Measurements from ENCODE around the gene APOBEC3H.

Gene APOBEC3H

GRCh38 chr22:39081598-39081997 lies 15.4 kb upstream of the APOBEC3H start:
- no peak for DNase-seq

- DNase-seq, result no peak
Observed at GRCh38 chr22:39083212-39084165, 13.6 kb upstream of the APOBEC3H start.

- no peak for DNase-seq
Observed at GRCh38 chr22:39084666-39085065, 12.4 kb upstream of the APOBEC3H start.

GRCh38 chr22:39087098-39087497 lies 9.9 kb upstream of the APOBEC3H start:
- DNase-seq, result no peak

GRCh38 chr22:39087881-39088684 lies 9.0 kb upstream of the APOBEC3H start:
- DNase-seq, result no peak

- no peak for DNase-seq
Observed at GRCh38 chr22:39088685-39089032, 8.4 kb upstream of the APOBEC3H start.

GRCh38 chr22:39089928-39090327 lies 7.1 kb upstream of the APOBEC3H start:
- DNase-seq, result no peak

GRCh38 chr22:39090426-39091064 lies 6.5 kb upstream of the APOBEC3H start:
- peak; percentile 81 for DNase-seq

- peak; percentile 24 for DNase-seq
Observed at GRCh38 chr22:39091126-39092081, 5.6 kb upstream of the APOBEC3H start.

- DNase-seq, result no peak
Observed at GRCh38 chr22:39092111-39092862, 4.8 kb upstream of the APOBEC3H start.

GRCh38 chr22:39094717-39095389 lies 2.2 kb upstream of the APOBEC3H start:
- peak; percentile 30 for DNase-seq

- DNase-seq, result no peak
Observed at GRCh38 chr22:39095971-39096370, 1.1 kb upstream of the APOBEC3H start.

- DNase-seq, result no peak
Observed at GRCh38 chr22:39098026-39098425, 982 bp downstream of the APOBEC3H start.

GRCh38 chr22:39098576-39098975 lies 1.5 kb downstream of the APOBEC3H start:
- DNase-seq, result no peak

GRCh38 chr22:39101226-39101625 lies 4.2 kb downstream of the APOBEC3H start:
- DNase-seq, result no peak

- DNase-seq, result no peak
Observed at GRCh38 chr22:39103431-39103830, 6.4 kb downstream of the APOBEC3H start.

GRCh38 chr22:39106326-39106725 lies 9.3 kb downstream of the APOBEC3H start:
- DNase-seq, result no peak

GRCh38 chr22:39108487-39108886 lies 11.4 kb downstream of the APOBEC3H start:
- DNase-seq, result no peak

GRCh38 chr22:39109361-39109760 lies 12.3 kb downstream of the APOBEC3H start:
- no peak for DNase-seq

- no peak for DNase-seq
Observed at GRCh38 chr22:39110631-39111561, 13.9 kb downstream of the APOBEC3H start.

Data from effector CD4-positive, alpha-beta T cell (primary cell).